Astrocyte of the cerebellum (primary cell): Measurements from ENCODE around the gene MTREX.

ENCODE experiments used
- DNase-seq: peaks from one replicate; pipeline ENCODE4 v3.0.0-alpha.2; 2011; ENCODE audit warnings: low read depth
- H3K4me3 ChIP-seq: 2 replicates; pipeline ENCODE4 v1.5.1; 2011; ENCODE audit warnings: mild to moderate bottlenecking, low read depth, low read length, moderate library complexity
- CTCF ChIP-seq: IDR thresholded peaks from 2 replicates; pipeline ENCODE4 v1.5.1; 2012; ENCODE audit warnings: low read length, low read depth, moderate library complexity, mild to moderate bottlenecking; ENCODE audit errors: missing control alignments
- in situ Hi-C: cut with HindIII; loops from 2 replicates; pipeline ENCODE4 v1.10.0; 2017; ENCODE audit warnings: low sequenced_read_pairs

Gene MTREX

GRCh38 chr5:55345327-55345726, 37.5 kb downstream of the MTREX start:
- in situ Hi-C loops: no loop called here
- TF ChIP-seq CTCF: no peak
- DNase-seq: no peak
- H3K4me3 ChIP-seq: no peak overlapping the region

- in situ Hi-C loops: no loop called here
- no peak for DNase-seq
- TF ChIP-seq CTCF: no peak
- no peak overlapping the region for H3K4me3 ChIP-seq
Measured at GRCh38 chr5:55347786-55348185, 40.0 kb downstream of the MTREX start.

GRCh38 chr5:55350754-55351153, 43.0 kb downstream of the MTREX start:
- in situ Hi-C loops: no loop called here
- DNase-seq: no peak
- H3K4me3 ChIP-seq: no peak overlapping the region
- no peak for TF ChIP-seq CTCF

GRCh38 chr5:55356896-55357295, 49.1 kb downstream of the MTREX start:
- no peak for TF ChIP-seq CTCF
- no peak overlapping the region for H3K4me3 ChIP-seq
- DNase-seq: no peak
- in situ Hi-C loops: loop anchor here (5.0 kb wide), 1 partner anchor 45 kb away; no protein-coding TSS in a partner anchor

GRCh38 chr5:55360190-55360589, 52.4 kb downstream of the MTREX start:
- in situ Hi-C loops: no loop called here
- TF ChIP-seq CTCF: no peak
- no peak overlapping the region for H3K4me3 ChIP-seq
- no peak for DNase-seq

- no peak overlapping the region for H3K4me3 ChIP-seq
- TF ChIP-seq CTCF: no peak
- in situ Hi-C loops: no loop called here
- DNase-seq: peak; percentile 52
Measured at GRCh38 chr5:55363856-55364255, 56.1 kb downstream of the MTREX start.

- H3K4me3 ChIP-seq: no peak overlapping the region
- DNase-seq: no peak
- in situ Hi-C loops: no loop called here
- TF ChIP-seq CTCF: no peak
Measured at GRCh38 chr5:55364537-55365055, 56.8 kb downstream of the MTREX start.
